ENCODE results near the gene CDHR5.

DNA sequence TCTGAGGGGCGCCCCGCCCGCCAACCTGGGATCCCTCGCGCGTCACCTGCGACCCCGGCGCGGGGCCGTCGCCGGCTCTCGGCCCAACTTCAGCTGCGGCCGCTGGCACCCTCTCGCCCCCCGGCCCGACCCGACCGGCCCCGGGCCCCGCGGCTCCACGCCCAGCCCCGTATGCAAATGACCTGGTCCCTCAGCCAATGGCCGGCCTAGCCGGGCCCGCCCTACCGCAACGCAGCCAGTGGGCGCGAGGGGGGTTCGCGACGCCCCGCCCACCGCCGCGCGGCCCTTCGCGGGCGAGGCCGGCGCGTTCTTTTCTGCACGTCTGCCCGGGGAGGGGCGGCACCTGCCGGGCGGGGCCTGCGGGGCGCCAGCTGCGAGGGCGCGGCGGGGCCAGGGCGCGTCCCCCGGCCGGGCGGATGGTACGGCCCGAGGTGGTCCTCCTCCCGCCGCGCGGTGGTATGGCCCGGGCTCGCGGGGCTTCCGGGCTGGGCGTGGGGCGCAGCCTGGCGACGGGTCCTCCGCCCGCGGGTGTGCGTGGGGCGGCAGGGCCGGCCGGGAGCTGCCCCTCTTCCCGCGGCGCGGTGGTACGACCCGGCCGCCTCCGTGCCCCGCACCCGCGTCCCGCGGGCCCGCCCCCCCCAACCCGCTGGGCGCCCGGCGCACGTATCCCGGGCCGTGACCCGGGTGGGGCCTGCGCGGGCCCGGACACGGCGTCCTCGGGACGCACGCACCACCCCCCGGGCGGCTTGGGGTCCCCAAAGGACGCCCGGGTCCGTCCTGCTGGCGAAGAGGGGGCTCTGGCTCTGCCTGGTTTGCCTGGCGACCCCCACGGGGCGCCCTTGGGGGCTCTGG is 56.2 kb downstream of the CDHR5 start:
- TF ChIP-seq RFX5 (IDR thresholded peaks at IDR 0.05; ENCODE audit: low read length) (no peak), TAF1 (IDR thresholded peaks at IDR 0.05; ENCODE audit: borderline replicate concordance, low read depth, low read length) (no peak), POLR2AphosphoS5 (IDR thresholded peaks at IDR 0.05; ENCODE audit: low read depth, low read length) (no peak), RAD21 (IDR thresholded peaks at IDR 0.05; ENCODE audit: low read length) (no peak), EZH2phosphoT487 (IDR thresholded peaks at IDR 0.05; ENCODE audit: borderline replicate concordance, low read depth) (no peak), SMC3 (IDR thresholded peaks at IDR 0.05; ENCODE audit: low read depth, low read length) (no peak), MEF2A (IDR thresholded peaks at IDR 0.05; ENCODE audit: borderline replicate concordance, low read depth) (no peak)
- TF ChIP-seq, protein P1, sequence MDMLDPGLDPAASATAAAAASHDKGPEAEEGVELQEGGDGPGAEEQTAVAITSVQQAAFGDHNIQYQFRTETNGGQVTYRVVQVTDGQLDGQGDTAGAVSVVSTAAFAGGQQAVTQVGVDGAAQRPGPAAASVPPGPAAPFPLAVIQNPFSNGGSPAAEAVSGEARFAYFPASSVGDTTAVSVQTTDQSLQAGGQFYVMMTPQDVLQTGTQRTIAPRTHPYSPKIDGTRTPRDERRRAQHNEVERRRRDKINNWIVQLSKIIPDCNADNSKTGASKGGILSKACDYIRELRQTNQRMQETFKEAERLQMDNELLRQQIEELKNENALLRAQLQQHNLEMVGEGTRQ (IDR thresholded peaks at IDR 0.05; ENCODE audit: borderline replicate concordance, low read depth, low read length), result no peak
- TF ChIP-seq, protein P2, sequence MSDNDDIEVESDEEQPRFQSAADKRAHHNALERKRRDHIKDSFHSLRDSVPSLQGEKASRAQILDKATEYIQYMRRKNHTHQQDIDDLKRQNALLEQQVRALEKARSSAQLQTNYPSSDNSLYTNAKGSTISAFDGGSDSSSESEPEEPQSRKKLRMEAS (IDR thresholded peaks at IDR 0.05; ENCODE audit: low read depth), result no peak
- TF ChIP-seq, protein P3, sequence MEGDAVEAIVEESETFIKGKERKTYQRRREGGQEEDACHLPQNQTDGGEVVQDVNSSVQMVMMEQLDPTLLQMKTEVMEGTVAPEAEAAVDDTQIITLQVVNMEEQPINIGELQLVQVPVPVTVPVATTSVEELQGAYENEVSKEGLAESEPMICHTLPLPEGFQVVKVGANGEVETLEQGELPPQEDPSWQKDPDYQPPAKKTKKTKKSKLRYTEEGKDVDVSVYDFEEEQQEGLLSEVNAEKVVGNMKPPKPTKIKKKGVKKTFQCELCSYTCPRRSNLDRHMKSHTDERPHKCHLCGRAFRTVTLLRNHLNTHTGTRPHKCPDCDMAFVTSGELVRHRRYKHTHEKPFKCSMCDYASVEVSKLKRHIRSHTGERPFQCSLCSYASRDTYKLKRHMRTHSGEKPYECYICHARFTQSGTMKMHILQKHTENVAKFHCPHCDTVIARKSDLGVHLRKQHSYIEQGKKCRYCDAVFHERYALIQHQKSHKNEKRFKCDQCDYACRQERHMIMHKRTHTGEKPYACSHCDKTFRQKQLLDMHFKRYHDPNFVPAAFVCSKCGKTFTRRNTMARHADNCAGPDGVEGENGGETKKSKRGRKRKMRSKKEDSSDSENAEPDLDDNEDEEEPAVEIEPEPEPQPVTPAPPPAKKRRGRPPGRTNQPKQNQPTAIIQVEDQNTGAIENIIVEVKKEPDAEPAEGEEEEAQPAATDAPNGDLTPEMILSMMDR (IDR thresholded peaks at IDR 0.05), result no peak
- TF ChIP-seq, protein P4, sequence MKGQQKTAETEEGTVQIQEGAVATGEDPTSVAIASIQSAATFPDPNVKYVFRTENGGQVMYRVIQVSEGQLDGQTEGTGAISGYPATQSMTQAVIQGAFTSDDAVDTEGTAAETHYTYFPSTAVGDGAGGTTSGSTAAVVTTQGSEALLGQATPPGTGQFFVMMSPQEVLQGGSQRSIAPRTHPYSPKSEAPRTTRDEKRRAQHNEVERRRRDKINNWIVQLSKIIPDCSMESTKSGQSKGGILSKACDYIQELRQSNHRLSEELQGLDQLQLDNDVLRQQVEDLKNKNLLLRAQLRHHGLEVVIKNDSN (IDR thresholded peaks at IDR 0.05; ENCODE audit: borderline replicate concordance, low read depth), result no peak
